Upper lobe of right lung (tissue), 1 donor: ENCODE data around the gene STK32C. TPM values are rescaled to one million over a fixed set of nuclear protein-coding genes. Genes with fewer than 3 reads are reported as not detected.

Experiments used
- ATAC-seq: fragments of 200-7000 bp; cut with Tn5 transposase; one replicate; pipeline ENCODE4 v1.9.1; 2020; ENCODE audit warnings: mild to moderate bottlenecking, moderate library complexity
- DNase-seq: peaks from one replicate; pipeline ENCODE4 v3.0.0-alpha.2; 2020
- H3K27ac ChIP-seq: fragments of 200-600 bp; one replicate; pipeline ENCODE4 v1.8.0; 2022
- H3K27me3 ChIP-seq: fragments of 200-600 bp; one replicate; pipeline ENCODE4 v1.8.0; 2022; ENCODE audit warnings: mild to moderate bottlenecking
- H3K36me3 ChIP-seq: fragments of 200-600 bp; one replicate; pipeline ENCODE4 v1.8.0; 2022
- H3K4me1 ChIP-seq: fragments of 200-600 bp; one replicate; pipeline ENCODE4 v1.8.0; 2022
- H3K4me3 ChIP-seq: fragments of 200-600 bp; one replicate; pipeline ENCODE4 v1.8.0; 2022; ENCODE audit warnings: mild to moderate bottlenecking
- H3K9me3 ChIP-seq: fragments of 200-600 bp; one replicate; pipeline ENCODE4 v1.8.0; 2022
- CTCF ChIP-seq: fragments of 200-600 bp; IDR thresholded peaks from one replicate; pipeline ENCODE4 v1.8.0; 2022; ENCODE audit warnings: antibody characterized with exemption
- intact Hi-C: fragments of 100-400 bp; cut with DNase I; formaldehyde crosslinking; loops from one replicate; pipeline ENCODE4 v1.11.0; 2022
- total RNA-seq: library from RNA; stranded (reverse); fragmentation: NEBNext Ultra II Directional; extraction: Animal tissue kit (Norgen Biotek cat#: 25700); gene quantifications from one replicate; pipeline ENCODE4 v1.2.1, GENCODE V29; 2021
- donor health status: DM: no; HTN: yes; CAD: no; lungs with severe emphysema.

The STK32C gene
- total RNA-seq, 1 donor from 2014 or later = 13.2 TPM

GRCh38 chr10:132255489-132256344 lies 52.0 kb downstream of the STK32C start:
- no peak overlapping the region for H3K4me3 ChIP-seq
- no peaks in the 10 kb centered on the region for H3K36me3 ChIP-seq
- no peak overlapping the region for H3K27ac ChIP-seq
- no peaks in the 10 kb centered on the region for H3K9me3 ChIP-seq
- TF ChIP-seq CTCF = no peak
- no peaks in the 10 kb centered on the region for H3K4me1 ChIP-seq
- no peaks in the 10 kb centered on the region for H3K27me3 ChIP-seq
- ATAC-seq (no peak), DNase-seq (no peak)
- intact Hi-C loops = no loop called here

- TF ChIP-seq CTCF = no peak
- Histone ChIP-seq H3K27me3 (no peaks in the 10 kb centered on the region), H3K9me3 (no peaks in the 10 kb centered on the region), H3K27ac (no peak overlapping the region), H3K4me1 (no peaks in the 10 kb centered on the region), H3K36me3 (no peaks in the 10 kb centered on the region), H3K4me3 (no peak overlapping the region)
- intact Hi-C loops = no loop called here
- DNase-seq (no peak), ATAC-seq (no peak)
Observed at GRCh38 chr10:132254841-132255240, 52.9 kb downstream of the STK32C start.

GRCh38 chr10:132253092-132253687 lies 54.6 kb downstream of the STK32C start:
- H3K4me3 ChIP-seq = no peak overlapping the region
- H3K27me3 ChIP-seq = no peaks in the 10 kb centered on the region
- ATAC-seq = no peak
- intact Hi-C loops = no loop called here
- H3K4me1 ChIP-seq = peaks cover 3% of the 10 kb centered on the region
- no peaks in the 10 kb centered on the region for H3K9me3 ChIP-seq
- TF ChIP-seq CTCF = no peak
- H3K27ac ChIP-seq = no peak overlapping the region
- DNase-seq = no peak
- no peaks in the 10 kb centered on the region for H3K36me3 ChIP-seq

- H3K9me3 ChIP-seq = no peaks in the 10 kb centered on the region
- TF ChIP-seq CTCF = no peak
- H3K36me3 ChIP-seq = no peaks in the 10 kb centered on the region
- H3K27ac ChIP-seq = no peak overlapping the region
- no peak overlapping the region for H3K4me3 ChIP-seq
- intact Hi-C loops = no loop called here
- DNase-seq (no peak), ATAC-seq (no peak)
- peaks cover 3% of the 10 kb centered on the region for H3K4me1 ChIP-seq
- no peaks in the 10 kb centered on the region for H3K27me3 ChIP-seq
Observed at GRCh38 chr10:132252412-132252811, 55.3 kb downstream of the STK32C start.

GRCh38 chr10:132251928-132252327 lies 55.8 kb downstream of the STK32C start:
- peaks cover 3% of the 10 kb centered on the region for H3K4me1 ChIP-seq
- no peaks in the 10 kb centered on the region for H3K36me3 ChIP-seq
- intact Hi-C loops = no loop called here
- H3K27me3 ChIP-seq = no peaks in the 10 kb centered on the region
- no peak for DNase-seq
- no peak for ATAC-seq
- H3K27ac ChIP-seq = no peak overlapping the region
- no peaks in the 10 kb centered on the region for H3K9me3 ChIP-seq
- no peak overlapping the region for H3K4me3 ChIP-seq
- TF ChIP-seq CTCF = no peak
